Measurements from ENCODE around the gene C15orf61. TPM values are rescaled to one million over a fixed set of nuclear protein-coding genes. Genes with fewer than 3 reads are reported as not detected.
A peak's percentile ranks its signal among the peaks of the same experiment; 100 is the strongest.

Gene C15orf61
- total and polyA plus RNA-seq, 2 of the 13 experiments (the other 11 are each of a cell fraction or from before 2014, with no cell fraction given), result 2.1 to 6.6 TPM

DNA sequence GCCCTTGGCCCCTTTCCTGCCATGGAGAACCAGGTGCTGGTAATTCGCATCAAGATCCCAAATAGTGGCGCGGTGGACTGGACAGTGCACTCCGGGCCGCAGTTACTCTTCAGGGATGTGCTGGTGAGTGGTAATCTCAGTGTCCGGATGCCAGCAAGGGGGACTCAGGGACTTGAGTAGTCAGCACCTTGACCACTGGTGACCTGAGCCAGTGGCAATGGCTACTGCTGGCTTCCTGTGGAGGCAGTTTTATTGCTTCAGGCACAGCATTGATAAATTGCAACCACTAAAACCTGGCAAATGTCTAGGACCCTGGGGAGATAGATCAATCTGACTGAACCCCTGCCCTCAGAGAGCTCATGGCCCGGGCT, 22.4 kb downstream of the C15orf61 start:
- Histone ChIP-seq H3K4me2 (ENCODE audit: low read depth, low read length) (peak overlapping the region; percentile 91), H3K9me3 (ENCODE audit: low read length) (no peaks in the 10 kb centered on the region), H3K27ac (ENCODE audit: extremely low read length, insufficient read depth, low read length) (peak overlapping the region; percentile 76), H3K36me3 (replicated peaks in 1 of 2; ENCODE audit: control insufficient read depth in 1 of 2, insufficient read depth in 2 of 2, low read length in 2 of 2) (peaks cover 2 to 5% of the 10 kb centered on the region in 2 experiments; a peak in 2 of 5 replicates), H4K20me1 (ENCODE audit: insufficient read depth, low read length) (no peaks in the 10 kb centered on the region), H3K79me2 (ENCODE audit: insufficient read depth, low read length) (no peaks in the 10 kb centered on the region), H3K27me3 (ENCODE audit: control insufficient read depth in 1 of 2, insufficient read depth in 2 of 2, low read length in 2 of 2) (no peaks in the 10 kb centered on the region; a peak in 1 of 5 replicates), H3K4me1 (ENCODE audit: insufficient read depth, low read length) (peaks cover 25% of the 10 kb centered on the region), H3K9ac (ENCODE audit: insufficient read depth, low read depth, low read length) (peak overlapping the region; percentile 88), H2AFZ (ENCODE audit: low read length) (peak overlapping the region; percentile 85), H3K4me3 (replicated peaks in 1 of 3; ENCODE audit: insufficient read depth in 1 of 3, low read depth in 2 of 3, low read length in 3 of 3) (peak overlapping the region; percentile 76 to 99 (median 84))
- DNase-seq (ENCODE audit: low spot score) (no peak), FAIRE-seq (no peak), ATAC-seq (peak; percentile 77)
- POLR2A ChIA-PET, result interaction anchor here (2.0 kb wide), 1 partner anchor 22 kb away, joined by 31 read pairs; the partner anchor contains the start of gene C15orf61
- in situ Hi-C loops (cut with HindIII; ENCODE audit: extremely low pct_ligation_motif_present, low pct_unique_long_range_greater_than_20kb), result no loop called here
- TSS peak; percentile 61 for BruUV-seq (replicated peaks)
- WGBS (ENCODE audit: low lambda C conversion rate), result 0% methylated on average over 1 of the region's 7 CpGs
- TF ChIP-seq YY1 (IDR thresholded peaks at IDR 0.05; ENCODE audit: insufficient read depth, insufficient replicate concordance, low read depth, low read length) (peak; percentile 6), GABPA (IDR thresholded peaks at IDR 0.05; ENCODE audit: low read depth, low read length) (no peak), GABPA (CRISPR knock-in tag; IDR thresholded peaks at IDR 0.05; ENCODE audit: low read depth) (peak; percentile 20; the same call in 1 of the 2 replicates), POLR2A (IDR thresholded peaks at IDR 0.05; ENCODE audit: insufficient read depth in 1 of 2, low read depth in 2 of 2, low read length in 2 of 2) (0 out of 4 replicates have a peak, but pooled peaks of 1 of the 2 experiments have one; percentile 10), HOXD1 (CRISPR knock-in tag; IDR thresholded peaks at IDR 0.05) (no peak), ZNF792 (CRISPR knock-in tag; IDR thresholded peaks at IDR 0.05) (0 out of 2 replicates have a peak, but pooled peaks have one; percentile 8), ZNF619 (CRISPR knock-in tag; IDR thresholded peaks at IDR 0.05) (0 out of 2 replicates have a peak, but pooled peaks have one; percentile 56), ZNF496 (CRISPR knock-in tag; IDR thresholded peaks at IDR 0.05; ENCODE audit: insufficient replicate concordance) (no peak), MAF1 (CRISPR knock-in tag; IDR thresholded peaks at IDR 0.05; ENCODE audit: borderline replicate concordance) (no peak), ELF1 (CRISPR knock-in tag; IDR thresholded peaks at IDR 0.05) (0 out of 2 replicates have a peak, but pooled peaks have one; percentile 14), ZNF121 (CRISPR knock-in tag; IDR thresholded peaks at IDR 0.05) (0 out of 2 replicates have a peak, but pooled peaks have one; percentile 22)
- TF ChIP-seq, protein P1, sequence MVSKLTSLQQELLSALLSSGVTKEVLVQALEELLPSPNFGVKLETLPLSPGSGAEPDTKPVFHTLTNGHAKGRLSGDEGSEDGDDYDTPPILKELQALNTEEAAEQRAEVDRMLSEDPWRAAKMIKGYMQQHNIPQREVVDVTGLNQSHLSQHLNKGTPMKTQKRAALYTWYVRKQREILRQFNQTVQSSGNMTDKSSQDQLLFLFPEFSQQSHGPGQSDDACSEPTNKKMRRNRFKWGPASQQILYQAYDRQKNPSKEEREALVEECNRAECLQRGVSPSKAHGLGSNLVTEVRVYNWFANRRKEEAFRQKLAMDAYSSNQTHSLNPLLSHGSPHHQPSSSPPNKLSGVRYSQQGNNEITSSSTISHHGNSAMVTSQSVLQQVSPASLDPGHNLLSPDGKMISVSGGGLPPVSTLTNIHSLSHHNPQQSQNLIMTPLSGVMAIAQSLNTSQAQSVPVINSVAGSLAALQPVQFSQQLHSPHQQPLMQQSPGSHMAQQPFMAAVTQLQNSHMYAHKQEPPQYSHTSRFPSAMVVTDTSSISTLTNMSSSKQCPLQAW (CRISPR knock-in tag; IDR thresholded peaks at IDR 0.05), result 0 out of 2 replicates have a peak, but pooled peaks have one; percentile 18
- TF ChIP-seq, protein P2, sequence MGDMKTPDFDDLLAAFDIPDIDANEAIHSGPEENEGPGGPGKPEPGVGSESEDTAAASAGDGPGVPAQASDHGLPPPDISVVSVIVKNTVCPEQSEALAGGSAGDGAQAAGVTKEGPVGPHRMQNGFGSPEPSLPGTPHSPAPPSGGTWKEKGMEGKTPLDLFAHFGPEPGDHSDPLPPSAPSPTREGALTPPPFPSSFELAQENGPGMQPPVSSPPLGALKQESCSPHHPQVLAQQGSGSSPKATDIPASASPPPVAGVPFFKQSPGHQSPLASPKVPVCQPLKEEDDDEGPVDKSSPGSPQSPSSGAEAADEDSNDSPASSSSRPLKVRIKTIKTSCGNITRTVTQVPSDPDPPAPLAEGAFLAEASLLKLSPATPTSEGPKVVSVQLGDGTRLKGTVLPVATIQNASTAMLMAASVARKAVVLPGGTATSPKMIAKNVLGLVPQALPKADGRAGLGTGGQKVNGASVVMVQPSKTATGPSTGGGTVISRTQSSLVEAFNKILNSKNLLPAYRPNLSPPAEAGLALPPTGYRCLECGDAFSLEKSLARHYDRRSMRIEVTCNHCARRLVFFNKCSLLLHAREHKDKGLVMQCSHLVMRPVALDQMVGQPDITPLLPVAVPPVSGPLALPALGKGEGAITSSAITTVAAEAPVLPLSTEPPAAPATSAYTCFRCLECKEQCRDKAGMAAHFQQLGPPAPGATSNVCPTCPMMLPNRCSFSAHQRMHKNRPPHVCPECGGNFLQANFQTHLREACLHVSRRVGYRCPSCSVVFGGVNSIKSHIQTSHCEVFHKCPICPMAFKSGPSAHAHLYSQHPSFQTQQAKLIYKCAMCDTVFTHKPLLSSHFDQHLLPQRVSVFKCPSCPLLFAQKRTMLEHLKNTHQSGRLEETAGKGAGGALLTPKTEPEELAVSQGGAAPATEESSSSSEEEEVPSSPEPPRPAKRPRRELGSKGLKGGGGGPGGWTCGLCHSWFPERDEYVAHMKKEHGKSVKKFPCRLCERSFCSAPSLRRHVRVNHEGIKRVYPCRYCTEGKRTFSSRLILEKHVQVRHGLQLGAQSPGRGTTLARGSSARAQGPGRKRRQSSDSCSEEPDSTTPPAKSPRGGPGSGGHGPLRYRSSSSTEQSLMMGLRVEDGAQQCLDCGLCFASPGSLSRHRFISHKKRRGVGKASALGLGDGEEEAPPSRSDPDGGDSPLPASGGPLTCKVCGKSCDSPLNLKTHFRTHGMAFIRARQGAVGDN (CRISPR knock-in tag; IDR thresholded peaks at IDR 0.05), result peak; percentile 1; the same call in 1 of the 2 replicates
- TF ChIP-seq, protein P3, sequence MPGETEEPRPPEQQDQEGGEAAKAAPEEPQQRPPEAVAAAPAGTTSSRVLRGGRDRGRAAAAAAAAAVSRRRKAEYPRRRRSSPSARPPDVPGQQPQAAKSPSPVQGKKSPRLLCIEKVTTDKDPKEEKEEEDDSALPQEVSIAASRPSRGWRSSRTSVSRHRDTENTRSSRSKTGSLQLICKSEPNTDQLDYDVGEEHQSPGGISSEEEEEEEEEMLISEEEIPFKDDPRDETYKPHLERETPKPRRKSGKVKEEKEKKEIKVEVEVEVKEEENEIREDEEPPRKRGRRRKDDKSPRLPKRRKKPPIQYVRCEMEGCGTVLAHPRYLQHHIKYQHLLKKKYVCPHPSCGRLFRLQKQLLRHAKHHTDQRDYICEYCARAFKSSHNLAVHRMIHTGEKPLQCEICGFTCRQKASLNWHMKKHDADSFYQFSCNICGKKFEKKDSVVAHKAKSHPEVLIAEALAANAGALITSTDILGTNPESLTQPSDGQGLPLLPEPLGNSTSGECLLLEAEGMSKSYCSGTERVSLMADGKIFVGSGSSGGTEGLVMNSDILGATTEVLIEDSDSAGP (CRISPR knock-in tag; IDR thresholded peaks at IDR 0.05; ENCODE audit: borderline replicate concordance), result 0 out of 2 replicates have a peak, but pooled peaks have one; percentile 5
- CTCF ChIA-PET (ENCODE audit: low intra/inter-chr PET ratio, low total read pairs), result no interaction called here
- intact Hi-C loops (cut with micrococcal nuclease; ENCODE audit: unreplicated experiment), result loop anchor here (5.0 kb wide), 1 partner anchor 294 kb away; no protein-coding TSS in a partner anchor
